Prostate gland (tissue), 2 donors: Measurements from ENCODE around the gene SRPK3. TPM values are rescaled to one million over a fixed set of nuclear protein-coding genes. Genes with fewer than 3 reads are reported as not detected.
A peak's percentile ranks its signal among the peaks of the same experiment; 100 is the strongest.

Source experiments
- DNase-seq: peaks from one replicate; pipeline ENCODE4 v3.0.0-alpha.2; 2019; ENCODE audit warnings: low spot score
- H3K27ac ChIP-seq, 2 donors: fragments of 200-600 bp; sonication (generic); 2 replicates each; pipeline ENCODE4 v1.5.1; 2017 to 2019
- H3K27me3 ChIP-seq: fragments of 200-600 bp; sonication (generic); replicated peaks from 2 replicates; pipeline ENCODE4 v1.5.1; 2019; ENCODE audit not compliant: insufficient read depth
- H3K36me3 ChIP-seq, 2 donors: fragments of 200-600 bp; sonication (generic); 1 replicate in 1 of 2; 2 replicates in 1 of 2; pipeline versions ENCODE4 v1.5.1 to v1.8.1; 2017 to 2019
- H3K4me1 ChIP-seq: fragments of 200-600 bp; sonication (generic); replicated peaks from 2 replicates; pipeline ENCODE4 v1.5.1; 2019
- H3K4me3 ChIP-seq, 2 donors: fragments of 200-600 bp; sonication (generic); 2 replicates each; pipeline ENCODE4 v1.5.1; 2017 to 2019
- H3K9me3 ChIP-seq: fragments of 200-600 bp; sonication (generic); 2 replicates; pipeline ENCODE4 v1.5.1; 2017
- CTCF ChIP-seq, 4 experiments: fragments of 200-600 bp in 2 of 4; fragments of 450-650 bp in 2 of 4; sonication (generic) in 2 of 4; IDR thresholded peaks; 1 replicate in 3 of 4; 2 replicates in 1 of 4; pipeline ENCODE4 v1.5.1; 2016 to 2019; ENCODE audit warnings: antibody characterized with exemption in 4 of 4, mild to moderate bottlenecking in 2 of 4, moderate library complexity in 2 of 4
- POLR2A ChIP-seq: fragments of 450-650 bp; IDR thresholded peaks from one replicate; pipeline ENCODE4 v1.6.1; 2016; ENCODE audit warnings: antibody characterized with exemption, mild to moderate bottlenecking
- POLR2AphosphoS5 ChIP-seq: sonication (generic); formaldehyde crosslinking; IDR thresholded peaks from one replicate; pipeline ENCODE4 v1.6.1; 2017; ENCODE audit warnings: antibody characterized with exemption
- WGBS: methylation state at CpG from one replicate; pipeline ENCODE4 v1.1.5; 2018; 5-methylcytosine and 5-hydroxymethylcytosine counted together
- intact Hi-C: fragments of 100-400 bp; cut with DNase I; formaldehyde crosslinking; loops from one replicate; pipeline ENCODE4 v1.14.2; 2022
- total RNA-seq, 2 donors: library from RNA; depleted of rRNA; stranded (reverse); fragments of >200 nt; gene quantifications; one replicate each; pipeline ENCODE4 v1.1.0, GENCODE V29; 2016

SRPK3 gene
- total RNA-seq, 2 donors from 2014 or later = 1.4 to 2.7 TPM

- H3K27ac ChIP-seq = no peak overlapping the region
- no peaks in the 10 kb centered on the region for H3K9me3 ChIP-seq
- no peak overlapping the region for H3K4me3 ChIP-seq
- TF ChIP-seq POLR2A = no peak
- TF ChIP-seq CTCF (IDR thresholded peaks at IDR 0.05) = no peak
- no peak for TF ChIP-seq POLR2AphosphoS5
- intact Hi-C loops = no loop called here
- H3K36me3 ChIP-seq = no peaks in the 10 kb centered on the region
- H3K27me3 ChIP-seq = no peaks in the 10 kb centered on the region
- no peak for DNase-seq
- no peaks in the 10 kb centered on the region for H3K4me1 ChIP-seq
- 92% methylated on average over 9 of the region's 12 CpGs for WGBS
Measured at GRCh38 chrX:153789654-153790053, 8.8 kb downstream of the SRPK3 start.

DNA sequence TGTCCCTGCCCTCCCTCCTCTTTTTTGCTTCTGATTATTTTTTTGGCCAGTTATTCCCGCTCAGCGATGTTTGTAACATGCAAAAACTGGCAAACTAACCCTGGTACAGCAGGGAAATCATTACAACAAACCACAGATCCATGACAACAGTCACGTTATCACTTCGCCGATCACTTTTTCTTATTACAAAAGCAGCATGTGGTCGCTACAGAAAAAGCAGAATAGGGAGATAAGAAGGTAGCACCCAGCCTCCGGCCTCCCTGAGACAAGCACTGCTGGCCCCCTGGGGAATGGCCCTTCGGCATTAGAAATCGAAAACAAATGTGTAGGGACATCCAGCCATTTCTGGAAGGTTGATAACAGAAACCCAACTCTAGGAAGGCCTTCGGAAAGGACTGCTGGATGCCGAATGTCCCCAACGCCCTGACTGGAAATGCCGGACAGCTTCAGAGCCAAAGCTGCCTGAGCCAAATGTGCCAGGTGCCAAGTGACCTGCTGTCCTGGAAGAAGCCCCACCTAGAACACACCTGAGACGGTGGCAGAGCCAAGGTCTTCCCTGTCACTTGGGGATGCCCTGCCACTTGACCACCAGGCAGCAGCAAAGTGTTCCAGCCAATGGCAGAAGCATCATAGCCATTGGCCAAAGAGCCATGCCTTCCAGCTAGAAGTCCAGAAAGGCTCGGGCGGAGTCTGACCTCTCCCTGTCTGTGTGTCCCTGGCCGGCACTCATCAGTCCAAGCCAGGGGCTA is 10.4 kb downstream of the SRPK3 start:
- TF ChIP-seq POLR2A = no peak
- no peak for TF ChIP-seq POLR2AphosphoS5
- no peak for TF ChIP-seq CTCF (IDR thresholded peaks at IDR 0.05)
- Histone ChIP-seq H3K9me3 (no peaks in the 10 kb centered on the region), H3K27me3 (no peaks in the 10 kb centered on the region), H3K4me1 (no peaks in the 10 kb centered on the region), H3K36me3 (no peaks in the 10 kb centered on the region), H3K4me3 (no peak overlapping the region), H3K27ac (no peak overlapping the region)
- 78% methylated on average over 16 of the region's 17 CpGs for WGBS
- DNase-seq = no peak
- intact Hi-C loops = no loop called here

- intact Hi-C loops = no loop called here
- Histone ChIP-seq H3K27me3 (no peaks in the 10 kb centered on the region), H3K27ac (no peak overlapping the region), H3K4me3 (no peak overlapping the region), H3K36me3 (no peaks in the 10 kb centered on the region), H3K9me3 (no peaks in the 10 kb centered on the region), H3K4me1 (no peaks in the 10 kb centered on the region)
- no peak for DNase-seq
- TF ChIP-seq POLR2AphosphoS5 (no peak), POLR2A (no peak), CTCF (IDR thresholded peaks at IDR 0.05) (no peak)
- WGBS = 85% methylated on average over 6 of the region's 6 CpGs
Measured at GRCh38 chrX:153792368-153792767, 11.5 kb downstream of the SRPK3 start.

- no peak for DNase-seq
- no peak for TF ChIP-seq CTCF (IDR thresholded peaks at IDR 0.05)
- no peak for TF ChIP-seq POLR2AphosphoS5
- H3K4me3 ChIP-seq = peak overlapping the region; percentile 55 to 57
- H3K27me3 ChIP-seq = no peaks in the 10 kb centered on the region
- H3K36me3 ChIP-seq = no peaks in the 10 kb centered on the region
- H3K9me3 ChIP-seq = no peaks in the 10 kb centered on the region
- H3K27ac ChIP-seq = peak overlapping the region; percentile 90 to 93
- 11% methylated on average over 6 of the region's 7 CpGs for WGBS
- intact Hi-C loops = no loop called here
- no peaks in the 10 kb centered on the region for H3K4me1 ChIP-seq
Measured at GRCh38 chrX:153793291-153793690, 12.4 kb downstream of the SRPK3 start.
